IMR-90 (cell line): ENCODE measurements around the gene TTC28. TPM values are rescaled to one million over a fixed set of nuclear protein-coding genes. Genes with fewer than 3 reads are reported as not detected.

ENCODE experiments used
- ATAC-seq: fragments of 200-7000 bp; cut with Tn5 transposase; 2 replicates; pipeline ENCODE4 v1.9.1; 2020; ENCODE audit warnings: low read depth, mild to moderate bottlenecking, moderate library complexity
- BruUV-seq: library from RNA; stranded (reverse); fragments of 400-500 nt; replicated peaks from 2 replicates; lab custom pipeline; 2021; lab: Mats Ljungman, UMichigan
- CTCF ChIA-PET: fragments of 300-600 bp; formaldehyde crosslinking; extraction: SDS; loops from one replicate; lab custom pipeline; 2021; ENCODE audit warnings: antibody characterized with exemption; lab: Yijun Ruan, JAX
- POLR2A ChIA-PET: fragments of 300-600 bp; sonication (Branson Sonifier 250); formaldehyde crosslinking; loops from one replicate; lab custom pipeline; 2022; ENCODE audit warnings: antibody characterized with exemption; ENCODE audit not compliant: unreplicated experiment; lab: Charles Lee
- DNase-seq: peaks from one replicate; pipeline ENCODE4 v3.0.0; 2013
- H2AFZ ChIP-seq: replicated peaks from 2 replicates; pipeline ENCODE3; 2013; ENCODE audit warnings: low read length, mild to moderate bottlenecking; ENCODE audit not compliant: poor library complexity
- H2AK5ac ChIP-seq: 2 replicates; pipeline ENCODE4 v1.6.1; 2013; ENCODE audit warnings: low read depth, low read length, inconsistent platforms
- H2AK9ac ChIP-seq: replicated peaks from 2 replicates; pipeline ENCODE3; 2013; ENCODE audit warnings: mild to moderate bottlenecking, low read depth, low read length, moderate library complexity; ENCODE audit not compliant: poor library complexity
- H2BK120ac ChIP-seq: 2 replicates; pipeline ENCODE4 v1.6.1; 2013; ENCODE audit warnings: low read depth, low read length, inconsistent platforms
- H2BK15ac ChIP-seq: 3 replicates; pipeline ENCODE4 v1.6.1; 2013; ENCODE audit warnings: low read depth, low read length, inconsistent platforms
- H2BK20ac ChIP-seq: 2 replicates; pipeline ENCODE4 v1.6.1; 2013; ENCODE audit warnings: low read depth, mild to moderate bottlenecking, inconsistent platforms, low read length, moderate library complexity
- H2BK5ac ChIP-seq: 2 replicates; pipeline ENCODE4 v1.6.1; 2013; ENCODE audit warnings: mild to moderate bottlenecking, low read depth, low read length, inconsistent platforms; ENCODE audit not compliant: poor library complexity, severe bottlenecking
- H3K14ac ChIP-seq: replicated peaks from 2 replicates; pipeline ENCODE4 v1.6.1; 2013; ENCODE audit warnings: low read depth, low read length, inconsistent platforms
- H3K18ac ChIP-seq: 2 replicates; pipeline ENCODE4 v1.6.1; 2013; ENCODE audit warnings: low read depth, low read length, control low read depth
- H3K23ac ChIP-seq: 2 replicates; pipeline ENCODE4 v1.6.1; 2013; ENCODE audit warnings: low read depth, low read length, inconsistent platforms
- H3K27ac ChIP-seq: 2 replicates; pipeline ENCODE4 v1.5.1; 2013; ENCODE audit warnings: mild to moderate bottlenecking, control low read depth, low read length; ENCODE audit not compliant: insufficient read depth
- H3K27me3 ChIP-seq: 2 replicates; pipeline ENCODE4 v1.6.1; 2013; ENCODE audit warnings: low read length; ENCODE audit not compliant: control insufficient read depth, insufficient read depth
- H3K36me3 ChIP-seq: 2 replicates; pipeline ENCODE4 v1.6.1; 2013; ENCODE audit warnings: low read length, mixed read lengths; ENCODE audit not compliant: control insufficient read depth, insufficient read depth
- H3K4ac ChIP-seq: 2 replicates; pipeline ENCODE4 v1.6.1; 2013; ENCODE audit warnings: low read depth, low read length, inconsistent platforms
- H3K4me1 ChIP-seq: 2 replicates; pipeline ENCODE4 v1.6.1; 2013; ENCODE audit warnings: low read length, mixed read lengths; ENCODE audit not compliant: control insufficient read depth, insufficient read depth
- H3K4me2 ChIP-seq: 2 replicates; pipeline ENCODE4 v1.6.1; 2013; ENCODE audit warnings: low read depth, mild to moderate bottlenecking, control low read depth, low read length, moderate library complexity
- H3K4me3 ChIP-seq: 2 replicates; pipeline ENCODE4 v1.5.1; 2013; ENCODE audit warnings: low read depth, mild to moderate bottlenecking, control low read depth, low read length, moderate library complexity; ENCODE audit not compliant: insufficient read depth
- H3K56ac ChIP-seq: 2 replicates; pipeline ENCODE4 v1.6.1; 2013; ENCODE audit warnings: low read length, inconsistent platforms; ENCODE audit not compliant: insufficient read depth; ENCODE audit errors: extremely low read depth
- H3K79me1 ChIP-seq, 2 experiments: 2 replicates each; pipeline ENCODE4 v1.6.1; 2013; ENCODE audit warnings: low read length in 2 of 2, inconsistent platforms in 1 of 2, low read depth in 1 of 2
- H3K9ac ChIP-seq: 2 replicates; pipeline ENCODE4 v1.6.1; 2013; ENCODE audit warnings: low read depth, low read length, control low read depth
- H3K9me1 ChIP-seq: 2 replicates; pipeline ENCODE4 v1.6.1; 2013; ENCODE audit warnings: low read length, inconsistent platforms; ENCODE audit not compliant: insufficient read depth
- H3K9me3 ChIP-seq: 2 replicates; pipeline ENCODE4 v1.6.1; 2013; ENCODE audit warnings: low read length; ENCODE audit not compliant: control insufficient read depth, insufficient read depth
- H4K20me1 ChIP-seq: 2 replicates; pipeline ENCODE4 v1.6.1; 2013; ENCODE audit warnings: low read length, inconsistent platforms; ENCODE audit not compliant: insufficient read depth
- H4K5ac ChIP-seq: 2 replicates; pipeline ENCODE4 v1.6.1; 2013; ENCODE audit warnings: mild to moderate bottlenecking, low read depth, low read length, control low read depth
- H4K8ac ChIP-seq, 2 experiments: 2 replicates each; pipeline ENCODE4 v1.6.1; 2013; ENCODE audit warnings: low read depth in 2 of 2, low read length in 2 of 2, control low read depth in 1 of 2, inconsistent platforms in 1 of 2
- H4K91ac ChIP-seq: 2 replicates; pipeline ENCODE4 v1.6.1; 2013; ENCODE audit warnings: low read depth, low read length, inconsistent platforms; ENCODE audit not compliant: insufficient read depth
- BHLHE40 ChIP-seq: fragments of 150-350 bp; IDR thresholded peaks from 2 replicates; pipeline ENCODE4 v1.6.1; 2016; ENCODE audit warnings: mild to moderate bottlenecking, low read depth, low read length
- CHD1 ChIP-seq: IDR thresholded peaks from 2 replicates; pipeline ENCODE4 v1.6.1; 2012; ENCODE audit warnings: low read depth, low read length, improper control_type of control experiment
- CTCF ChIP-seq: conservative IDR thresholded peaks from 2 replicates; pipeline ENCODE4 v1.5.1; 2012; ENCODE audit warnings: mild to moderate bottlenecking, low read depth, low read length, improper control_type of control experiment
- ELK1 ChIP-seq: fragments of 150-350 bp; IDR thresholded peaks from 2 replicates; pipeline ENCODE4 v1.6.1; 2016; ENCODE audit warnings: low read depth, mild to moderate bottlenecking, low read length, moderate library complexity, borderline replicate concordance
- MAZ ChIP-seq: IDR thresholded peaks from 2 replicates; pipeline ENCODE4 v1.6.1; 2012; ENCODE audit warnings: low read depth, mild to moderate bottlenecking, low read length, improper control_type of control experiment, moderate library complexity, borderline replicate concordance
- RAD21 ChIP-seq: IDR thresholded peaks from 2 replicates; pipeline ENCODE4 v1.6.1; 2012; ENCODE audit warnings: low read length, improper control_type of control experiment
- RFX5 ChIP-seq: IDR thresholded peaks from 2 replicates; pipeline ENCODE4 v1.8.0; 2012; ENCODE audit warnings: low read depth, mild to moderate bottlenecking, low read length, moderate library complexity
- SMC3 ChIP-seq: fragments of 150-350 bp; IDR thresholded peaks from 2 replicates; pipeline ENCODE4 v1.6.1; 2016; ENCODE audit warnings: low read depth, mild to moderate bottlenecking, antibody characterized with exemption, low read length, moderate library complexity
- WGBS, 2 experiments: methylation state at CpG; one replicate each; pipeline versions ENCODE4 v1.1.5 to v1.1.7; 2013; ENCODE audit warnings: missing lambda C conversion rate in 2 of 2; ENCODE audit not compliant: insufficient read length in 1 of 2; ENCODE audit errors: extremely low coverage in 2 of 2; 5-methylcytosine and 5-hydroxymethylcytosine counted together
- dilution Hi-C: fragments of 300-500 bp; cut with HindIII; formaldehyde crosslinking; loops from one replicate; pipeline ENCODE4 v1.14.3; 2018; ENCODE audit warnings: low sequenced_read_pairs; ENCODE audit not compliant: unreplicated experiment
- in situ Hi-C: fragments of 300-500 bp; cut with MboI; formaldehyde crosslinking; loops from 3 replicates; pipeline ENCODE4 v1.14.3; 2019; ENCODE audit warnings: low sequenced_read_pairs, inconsistent platforms, mixed read lengths
- intact Hi-C: fragments of 100-400 bp; cut with micrococcal nuclease; formaldehyde crosslinking; loops from 2 replicates; pipeline ENCODE4 v1.10.0; 2022
- polyA plus RNA-seq, 3 experiments: library from polyadenylated mRNA; depleted of rRNA; stranded (reverse); fragments of >200 nt; gene quantifications; 2 replicates each; pipeline ENCODE4 v1.2.3, GENCODE V29; 2012; ENCODE audit warnings: low replicate concordance in 1 of 3
- total RNA-seq: library from RNA; depleted of rRNA; stranded (reverse); fragments of >200 nt; gene quantifications from 2 replicates; pipeline ENCODE4 v1.2.3, GENCODE V29; 2012
- TF ChIP-seq, protein P1 (sequence below): fragments of 150-350 bp; IDR thresholded peaks from 2 replicates; pipeline ENCODE4 v1.6.1; 2017; ENCODE audit warnings: mild to moderate bottlenecking, antibody characterized with exemption, low read length, low read depth

The TTC28 gene
- total and polyA plus RNA-seq, 2 of the 4 experiments (the other 2 are of a cell fraction), result 5.6 to 13.3 TPM

DNA sequence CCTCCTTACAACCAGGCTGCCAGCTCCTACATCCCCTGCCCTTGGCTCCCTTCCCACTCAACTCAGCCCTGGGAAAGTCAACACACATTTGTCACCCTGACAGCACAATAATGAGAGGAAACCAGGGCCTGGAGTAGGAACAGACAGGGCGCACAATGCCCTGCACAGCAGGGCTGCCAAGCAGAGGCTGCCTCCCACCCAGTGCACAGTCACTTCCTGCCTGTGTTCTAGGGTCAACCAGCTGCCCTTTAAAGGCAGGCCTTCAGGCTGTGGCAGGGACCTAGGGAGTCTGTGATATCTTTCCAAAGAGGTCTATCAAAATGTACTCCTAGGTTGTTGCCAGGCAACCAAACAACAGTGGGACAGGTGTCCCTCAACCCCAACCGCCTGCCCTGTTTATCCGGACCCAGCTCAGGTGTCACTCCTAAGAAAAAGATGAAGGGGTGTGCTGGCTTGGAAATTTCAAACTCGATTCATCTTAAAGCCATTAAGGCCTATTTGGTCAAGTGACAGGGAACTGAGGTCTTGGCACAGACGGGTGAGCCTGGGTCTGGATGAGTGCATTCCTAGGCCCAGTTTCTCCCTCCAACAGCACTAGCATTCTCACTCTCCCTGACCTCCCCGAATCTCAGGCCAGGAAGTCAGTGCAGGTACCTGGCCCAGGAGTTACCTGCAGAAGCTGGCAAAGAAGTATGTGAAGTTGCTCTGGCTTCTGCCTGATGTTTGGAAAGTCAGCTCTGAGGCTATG lies 650.3 kb downstream of the TTC28 start (continued):
- TF ChIP-seq BHLHE40, result no peak

DNA sequence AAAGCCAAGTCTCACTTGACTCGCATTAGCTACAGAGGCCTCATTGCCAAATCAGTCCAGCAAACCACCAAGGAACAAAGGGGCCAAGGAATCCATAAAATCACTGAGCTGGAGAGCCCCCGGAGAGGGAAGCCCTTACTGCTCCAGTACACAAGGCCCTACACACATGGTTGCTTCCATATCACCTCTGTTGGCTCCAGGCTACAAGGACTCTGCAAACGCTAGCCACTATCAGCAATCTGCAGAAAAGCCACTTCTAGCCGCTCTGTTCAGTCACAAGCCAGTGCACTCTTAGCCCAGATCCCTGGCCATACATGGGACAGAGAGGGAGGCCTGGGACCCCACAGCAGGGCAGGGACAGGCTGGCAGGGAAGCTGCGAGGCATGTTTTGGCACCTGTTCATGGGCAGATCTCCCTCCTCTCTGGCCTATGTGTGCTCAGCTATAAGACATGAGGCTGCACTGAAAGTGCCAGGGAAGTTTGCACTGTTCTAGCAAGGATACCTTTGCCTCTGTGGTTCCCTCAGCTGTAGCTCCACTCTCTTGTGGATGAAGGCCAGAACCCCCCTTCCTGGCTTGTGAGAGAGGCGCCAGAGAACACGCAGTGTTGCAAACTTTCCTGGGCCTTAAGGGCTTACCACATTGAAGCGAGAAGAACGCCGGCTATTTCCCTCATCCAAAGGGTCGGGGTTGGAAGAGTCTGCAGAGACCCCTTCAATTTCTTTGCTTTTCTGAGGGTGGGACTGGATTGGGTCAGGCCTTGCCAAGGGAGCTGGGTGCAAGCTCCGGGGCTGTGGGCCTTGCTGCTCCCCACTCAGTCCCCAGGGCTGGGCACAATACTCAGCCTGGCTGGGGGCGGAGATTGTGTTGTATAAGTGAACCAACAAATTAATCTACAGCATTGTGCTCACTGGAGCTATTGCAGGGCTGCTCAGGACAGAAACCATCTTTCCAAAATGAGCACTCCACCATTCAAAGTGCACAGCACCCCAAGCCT lies 651.9 kb downstream of the TTC28 start:
- H3K4ac ChIP-seq, result no peak overlapping the region
- no peak overlapping the region for H4K5ac ChIP-seq
- dilution Hi-C loops, result no loop called here
- 82% methylated on average over 3 of the region's 13 CpGs; no CpG with 5 or more reads in 1 of the 2 experiments for WGBS, 2 experiments
- H4K91ac ChIP-seq, result no peak overlapping the region
- H3K14ac ChIP-seq, result no peak overlapping the region
- DNase-seq, result no peak
- H2BK15ac ChIP-seq, result no peak overlapping the region
- H2BK5ac ChIP-seq, result no peak overlapping the region
- H2AFZ ChIP-seq, result no peak overlapping the region
- H3K79me1 ChIP-seq, result no peaks in the 10 kb centered on the region
- peaks cover 11% of the 10 kb centered on the region for H3K9me1 ChIP-seq
- no peak overlapping the region for H3K18ac ChIP-seq
- no peaks in the 10 kb centered on the region; the same call in 1 of the 2 replicates for H4K20me1 ChIP-seq
- H3K23ac ChIP-seq, result no peak overlapping the region
- in situ Hi-C loops, result loop anchor here (10.0 kb wide), 2 partner anchors 567 to 797 kb away; no protein-coding TSS in a partner anchor
- H2AK9ac ChIP-seq, result no peak overlapping the region
- peaks cover 25% of the 10 kb centered on the region for H3K36me3 ChIP-seq
- H2AK5ac ChIP-seq, result no peak overlapping the region
- no TSS peak for BruUV-seq
- CTCF ChIA-PET, result interaction anchor here (0.9 kb wide), 1 partner anchor 24 kb away, joined by 3 read pairs; no protein-coding TSS in a partner anchor
- ATAC-seq, result no peak
- intact Hi-C loops, result no loop called here
- H3K9ac ChIP-seq, result no peak overlapping the region
- no peak overlapping the region for H3K4me3 ChIP-seq
- H3K27me3 ChIP-seq, result no peaks in the 10 kb centered on the region
- H3K4me2 ChIP-seq, result no peak overlapping the region
- H4K8ac ChIP-seq, result no peak overlapping the region
- no peak overlapping the region for H2BK20ac ChIP-seq
- no peaks in the 10 kb centered on the region for H3K9me3 ChIP-seq
- H3K56ac ChIP-seq, result no peak overlapping the region
- no peak overlapping the region for H2BK120ac ChIP-seq
- peaks cover 8% of the 10 kb centered on the region; the same call in 1 of the 2 replicates for H3K4me1 ChIP-seq
- POLR2A ChIA-PET, result no interaction called here
- no peak overlapping the region for H3K27ac ChIP-seq
- TF ChIP-seq, protein P1, sequence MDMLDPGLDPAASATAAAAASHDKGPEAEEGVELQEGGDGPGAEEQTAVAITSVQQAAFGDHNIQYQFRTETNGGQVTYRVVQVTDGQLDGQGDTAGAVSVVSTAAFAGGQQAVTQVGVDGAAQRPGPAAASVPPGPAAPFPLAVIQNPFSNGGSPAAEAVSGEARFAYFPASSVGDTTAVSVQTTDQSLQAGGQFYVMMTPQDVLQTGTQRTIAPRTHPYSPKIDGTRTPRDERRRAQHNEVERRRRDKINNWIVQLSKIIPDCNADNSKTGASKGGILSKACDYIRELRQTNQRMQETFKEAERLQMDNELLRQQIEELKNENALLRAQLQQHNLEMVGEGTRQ, result no peak
- TF ChIP-seq RFX5, result no peak
- TF ChIP-seq CTCF, result no peak
- no peak for TF ChIP-seq ELK1
- no peak for TF ChIP-seq SMC3
- TF ChIP-seq RAD21, result no peak
- TF ChIP-seq CHD1, result no peak
- TF ChIP-seq MAZ, result no peak
